NCI-H345 treated with DMSO at 0.1 percent for 48 hours (cell line): ENCODE measurements around the gene FCHO1.
A peak's percentile ranks its signal among the peaks of the same experiment; 100 is the strongest.

ENCODE experiments used
- DNase-seq: peaks from one replicate; lab custom pipeline; 2025; ENCODE audit not compliant: unreplicated experiment; lab: John Stamatoyannopoulos, UW

FCHO1 gene

GRCh38 chr19:17734146-17734545, 17.1 kb upstream of the FCHO1 start:
- DNase-seq = no peak

- DNase-seq = no peak
These were observed 15.9 kb upstream of the FCHO1 start for GRCh38 chr19:17735410-17735809.

GRCh38 chr19:17737690-17738153, 13.6 kb upstream of the FCHO1 start:
- no peak for DNase-seq

GRCh38 chr19:17739121-17739875, 12.0 kb upstream of the FCHO1 start:
- DNase-seq = peak; percentile 2

GRCh38 chr19:17741456-17741855, 9.8 kb upstream of the FCHO1 start:
- no peak for DNase-seq

- DNase-seq = no peak
These were observed 7.2 kb upstream of the FCHO1 start for GRCh38 chr19:17743874-17744580.

- DNase-seq = peak; percentile 81
These were observed 3.8 kb upstream of the FCHO1 start for GRCh38 chr19:17747205-17748098.

GRCh38 chr19:17748884-17749638, 2.2 kb upstream of the FCHO1 start:
- no peak for DNase-seq

GRCh38 chr19:17749912-17750317, 1.4 kb upstream of the FCHO1 start:
- no peak for DNase-seq

- no peak for DNase-seq
These were observed 616 bp downstream of the FCHO1 start for GRCh38 chr19:17751912-17752273.

GRCh38 chr19:17752865-17753639, 1.8 kb downstream of the FCHO1 start:
- DNase-seq = no peak

- DNase-seq = no peak
These were observed 2.7 kb downstream of the FCHO1 start for GRCh38 chr19:17753976-17754375.

- DNase-seq = no peak
These were observed 3.6 kb downstream of the FCHO1 start for GRCh38 chr19:17754634-17755442.

- no peak for DNase-seq
These were observed 4.2 kb downstream of the FCHO1 start for GRCh38 chr19:17755443-17755890.

GRCh38 chr19:17755977-17756670, 4.8 kb downstream of the FCHO1 start:
- no peak for DNase-seq

- DNase-seq = no peak
These were observed 5.8 kb downstream of the FCHO1 start for GRCh38 chr19:17757125-17757524.

- DNase-seq = no peak
These were observed 7.2 kb downstream of the FCHO1 start for GRCh38 chr19:17758515-17758914.

- no peak for DNase-seq
These were observed 9.9 kb downstream of the FCHO1 start for GRCh38 chr19:17761148-17761547.
